Stimulated activated naive CD8-positive, alpha-beta T cell treated with anti-CD3 and anti-CD28 coated beads, Interleukin-15, Interleukin-2, amounts not matched to agents 100 ng/mL and 50 ng/mL, for 24 hours (primary cell): ENCODE measurements around the gene NBEAL2.
A peak's percentile ranks its signal among the peaks of the same experiment; 100 is the strongest.
"Not testable (repeated sequence)": the region's sequence is repeated elsewhere in the genome, so short reads cannot be mapped to it uniquely, and the experiment has no call there.

Experiments
- H3K27ac Mint-ChIP-seq: one replicate; pipeline ENCODE4 v1.8.0; 2021; ENCODE audit warnings: mild to moderate bottlenecking, mixed read lengths
- H3K27me3 Mint-ChIP-seq: one replicate; pipeline ENCODE4 v1.8.0; 2021; ENCODE audit warnings: mixed read lengths
- H3K36me3 Mint-ChIP-seq: one replicate; pipeline ENCODE4 v1.8.0; 2021; ENCODE audit warnings: low read depth, mixed read lengths
- H3K4me1 Mint-ChIP-seq: one replicate; pipeline ENCODE4 v1.8.0; 2021; ENCODE audit warnings: low read depth, mixed read lengths
- H3K4me3 Mint-ChIP-seq: one replicate; pipeline ENCODE4 v1.8.0; 2021; ENCODE audit warnings: mild to moderate bottlenecking, mixed read lengths
- H3K9me3 Mint-ChIP-seq: one replicate; pipeline ENCODE4 v1.8.0; 2021; ENCODE audit warnings: mixed read lengths

NBEAL2 gene

DNA sequence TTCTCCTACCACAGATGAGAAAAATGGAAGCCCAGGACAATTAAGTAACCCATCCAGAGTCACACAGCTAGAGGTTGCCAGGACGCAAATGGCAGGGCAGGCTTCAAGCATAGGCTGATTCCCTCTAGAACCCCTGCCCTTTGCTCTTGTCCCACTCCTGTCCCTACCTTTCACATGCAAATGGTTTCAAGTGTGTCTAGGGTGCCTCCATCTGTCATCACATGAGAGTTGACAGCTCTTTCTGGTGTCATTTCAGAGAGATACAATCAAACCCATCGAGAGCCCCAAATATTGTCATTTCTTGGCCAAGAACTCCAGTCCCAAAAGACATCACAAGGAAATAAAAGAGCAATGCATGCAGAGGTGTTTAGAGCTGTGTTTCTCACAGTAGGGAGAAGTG lies 26.7 kb upstream of the NBEAL2 start:
- H3K9me3 Mint-ChIP-seq = no peaks in the 10 kb centered on the region
- peaks cover 96% of the 10 kb centered on the region for H3K4me1 Mint-ChIP-seq
- peak overlapping the region; percentile 65 for H3K4me3 Mint-ChIP-seq
- no peaks in the 10 kb centered on the region for H3K27me3 Mint-ChIP-seq
- peaks cover 40% of the 10 kb centered on the region for H3K36me3 Mint-ChIP-seq
- peak overlapping the region; percentile 97 for H3K27ac Mint-ChIP-seq

DNA sequence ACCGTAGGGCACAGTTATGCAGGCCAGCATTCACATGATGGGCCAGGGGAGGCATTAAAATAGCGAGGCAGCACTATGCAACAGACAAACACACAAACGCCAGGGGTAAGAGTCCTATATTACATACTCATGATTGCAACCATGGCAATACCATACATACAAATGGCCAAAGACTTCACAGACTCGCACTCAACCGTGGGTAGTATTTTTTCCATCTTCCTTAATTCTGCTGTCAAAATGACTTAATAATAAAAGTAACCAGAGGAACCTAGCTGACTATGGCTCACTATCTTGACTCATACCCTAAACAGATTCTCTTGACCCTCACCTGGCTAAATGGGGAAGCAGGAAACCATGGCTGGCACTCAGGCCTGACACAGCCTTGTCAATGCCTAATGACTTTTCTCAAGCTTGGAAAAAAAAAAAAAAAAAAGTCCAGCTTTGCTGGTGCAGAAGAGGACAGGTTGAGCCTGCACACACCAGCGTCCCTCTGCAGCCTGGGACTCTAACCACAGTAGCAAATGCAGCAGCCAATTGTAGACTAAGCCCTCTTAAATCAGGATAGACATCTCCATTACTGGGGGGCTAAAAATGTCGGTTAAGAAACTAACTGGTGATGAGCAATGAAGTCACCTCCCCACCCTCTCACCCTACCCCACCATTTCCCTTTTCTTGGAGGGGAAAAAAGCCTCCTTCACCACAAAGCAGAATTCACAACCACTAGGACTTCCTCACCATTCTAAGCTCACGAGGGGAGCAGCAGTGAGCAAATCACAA lies 26.0 kb upstream of the NBEAL2 start:
- H3K4me3 Mint-ChIP-seq = peak overlapping the region; percentile 65
- no peaks in the 10 kb centered on the region for H3K27me3 Mint-ChIP-seq
- peaks cover 96% of the 10 kb centered on the region for H3K4me1 Mint-ChIP-seq
- peaks cover 40% of the 10 kb centered on the region for H3K36me3 Mint-ChIP-seq
- H3K9me3 Mint-ChIP-seq = no peaks in the 10 kb centered on the region
- H3K27ac Mint-ChIP-seq = peak overlapping the region; percentile 97

DNA sequence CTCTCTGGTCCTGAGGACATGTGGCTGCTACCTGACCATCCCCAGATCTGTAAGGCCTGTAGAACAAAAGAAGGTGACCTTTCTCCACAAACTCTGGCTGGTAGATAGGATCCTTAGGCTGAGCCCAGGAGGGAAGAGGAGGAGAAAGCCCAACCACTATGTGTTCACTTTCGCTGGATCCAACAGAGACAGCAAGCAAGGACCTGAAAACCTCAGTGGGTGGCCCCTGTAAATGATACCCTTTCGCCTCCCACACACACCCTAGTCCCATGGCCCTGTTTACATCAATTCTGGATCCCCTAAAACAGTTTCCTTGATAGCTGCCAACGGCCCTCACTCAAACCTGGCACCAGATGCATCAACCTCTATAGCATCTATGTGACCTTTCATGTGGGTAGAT lies 25.3 kb upstream of the NBEAL2 start:
- Mint-ChIP-seq H3K9me3 (no peaks in the 10 kb centered on the region), H3K4me1 (peaks cover 96% of the 10 kb centered on the region), H3K27me3 (no peaks in the 10 kb centered on the region), H3K4me3 (peak overlapping the region; percentile 65), H3K27ac (peak overlapping the region; percentile 97), H3K36me3 (peaks cover 42% of the 10 kb centered on the region)

DNA sequence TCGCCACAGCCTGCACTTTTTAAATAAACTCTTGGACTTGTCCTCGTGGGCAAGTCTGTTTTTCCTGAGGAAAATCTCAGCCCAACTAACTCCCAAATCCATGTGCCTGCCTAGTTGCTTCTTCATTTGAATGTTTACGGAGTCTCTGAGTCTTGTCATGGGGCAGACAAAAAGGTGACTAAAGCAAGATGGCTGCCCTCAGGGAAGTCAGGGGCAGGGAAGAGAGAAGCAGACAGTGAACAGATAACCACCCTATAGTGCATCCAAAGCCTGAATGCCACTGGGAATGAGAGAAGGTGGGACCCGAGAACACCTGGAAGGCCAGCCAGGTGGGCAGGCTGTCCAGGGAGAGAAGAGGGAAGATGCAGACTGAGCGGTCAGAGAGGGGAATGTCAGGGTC lies 24.3 kb upstream of the NBEAL2 start:
- H3K36me3 Mint-ChIP-seq = peaks cover 39% of the 10 kb centered on the region
- H3K27ac Mint-ChIP-seq = peak overlapping the region; percentile 97
- no peaks in the 10 kb centered on the region for H3K9me3 Mint-ChIP-seq
- H3K4me1 Mint-ChIP-seq = peaks cover 96% of the 10 kb centered on the region
- no peaks in the 10 kb centered on the region for H3K27me3 Mint-ChIP-seq
- H3K4me3 Mint-ChIP-seq = peak overlapping the region; percentile 44

DNA sequence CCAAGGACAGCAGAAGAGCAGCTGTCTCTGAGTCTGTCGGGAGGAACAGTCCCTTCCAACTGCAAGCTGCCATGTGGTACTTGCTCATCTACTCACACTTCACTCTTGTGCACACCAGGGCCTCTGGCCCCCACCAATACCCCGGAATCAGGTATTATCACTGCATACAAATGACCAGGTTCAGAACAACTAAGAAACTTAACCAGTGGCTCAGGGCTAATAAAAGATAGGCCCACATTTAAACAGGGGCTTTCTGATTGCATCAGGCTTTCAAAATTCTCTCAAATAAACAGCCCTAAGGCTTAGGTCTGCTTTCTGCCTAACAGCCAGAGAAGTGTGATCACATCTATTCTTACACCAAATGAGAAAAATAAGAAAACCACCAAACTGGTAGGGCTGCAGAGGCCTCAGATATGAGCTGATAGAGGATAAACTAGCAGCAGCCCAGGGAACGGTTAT lies 23.6 kb upstream of the NBEAL2 start:
- H3K4me3 Mint-ChIP-seq = peak overlapping the region; percentile 44
- peaks cover 97% of the 10 kb centered on the region for H3K4me1 Mint-ChIP-seq
- H3K27me3 Mint-ChIP-seq = no peaks in the 10 kb centered on the region
- peaks cover 44% of the 10 kb centered on the region for H3K36me3 Mint-ChIP-seq
- no peaks in the 10 kb centered on the region for H3K9me3 Mint-ChIP-seq
- H3K27ac Mint-ChIP-seq = peak overlapping the region; percentile 97

DNA sequence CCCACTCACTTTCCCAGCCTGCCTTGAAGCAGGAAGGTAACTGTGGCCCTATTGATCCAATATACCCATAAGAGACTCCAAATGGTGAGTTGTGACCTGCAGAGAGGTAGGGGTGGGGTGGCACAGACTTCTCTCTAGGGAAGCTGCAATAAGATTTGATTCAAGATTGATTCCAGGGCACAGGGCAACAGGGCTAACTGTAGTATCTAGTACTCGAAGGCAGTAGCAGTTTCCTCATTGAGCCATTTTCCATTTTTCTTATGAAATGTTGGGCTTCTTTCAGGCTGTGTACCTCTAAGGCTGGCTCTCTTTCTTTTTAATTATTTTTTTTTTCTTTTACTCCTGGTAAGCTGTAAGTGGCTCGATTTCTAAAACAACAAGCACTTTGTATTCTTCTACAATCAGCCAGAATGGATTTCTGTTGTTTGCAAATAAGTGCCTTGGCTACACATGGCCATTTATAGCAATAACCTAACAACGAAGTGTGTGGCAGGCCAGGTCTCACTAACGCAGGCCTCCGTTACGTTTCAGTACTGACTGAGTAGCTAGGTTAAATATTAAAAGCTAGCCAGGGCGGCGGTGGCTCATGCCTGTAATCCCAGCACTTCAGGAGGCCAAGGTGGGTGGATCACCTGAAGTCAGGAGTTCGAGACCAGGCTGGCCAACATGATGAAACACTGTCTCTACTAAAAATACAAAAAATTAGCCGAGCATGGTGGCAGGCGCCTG lies 22.2 kb upstream of the NBEAL2 start:
- Mint-ChIP-seq H3K9me3 (no peaks in the 10 kb centered on the region), H3K4me1 (peaks cover 99% of the 10 kb centered on the region), H3K36me3 (peaks cover 41% of the 10 kb centered on the region), H3K27me3 (no peaks in the 10 kb centered on the region), H3K27ac (peak overlapping the region; percentile 97), H3K4me3 (no peak overlapping the region)

DNA sequence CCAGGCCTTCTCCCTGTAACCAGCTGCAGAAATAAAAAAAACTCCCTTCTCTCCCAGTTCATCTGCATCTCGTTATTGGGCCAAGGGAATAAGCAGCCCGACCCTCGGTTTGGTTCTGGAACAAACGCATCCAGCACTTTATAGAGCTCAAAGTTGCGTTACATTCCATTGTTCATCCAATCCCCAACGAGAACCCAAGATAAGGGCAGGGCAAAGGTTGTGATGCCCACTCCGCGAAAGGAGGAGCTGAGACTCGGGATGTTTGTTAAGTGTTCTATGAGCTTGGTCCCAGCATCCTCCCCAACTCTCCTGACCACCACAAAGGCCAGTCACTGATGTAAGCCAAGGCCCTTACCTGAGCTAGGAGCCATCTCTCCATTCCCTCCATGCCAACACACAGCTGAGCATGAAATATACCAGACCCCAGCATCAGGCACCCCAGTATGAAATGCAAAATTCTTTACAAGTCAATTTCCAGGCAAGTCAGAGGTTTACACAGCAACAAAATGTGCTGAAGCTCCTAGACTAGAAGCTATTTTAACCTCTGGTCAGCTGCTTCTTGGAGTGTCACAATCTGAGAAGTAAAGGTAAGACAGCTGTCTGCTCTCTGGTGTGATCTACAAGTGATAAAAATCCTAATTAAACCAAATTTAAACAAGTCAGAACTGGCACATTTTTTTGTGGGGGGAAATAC lies 20.9 kb upstream of the NBEAL2 start:
- Mint-ChIP-seq H3K9me3 (no peaks in the 10 kb centered on the region), H3K36me3 (peaks cover 48% of the 10 kb centered on the region), H3K27ac (peak overlapping the region; percentile 95), H3K4me3 (peak overlapping the region; percentile 76), H3K27me3 (no peaks in the 10 kb centered on the region), H3K4me1 (peaks cover 98% of the 10 kb centered on the region)

DNA sequence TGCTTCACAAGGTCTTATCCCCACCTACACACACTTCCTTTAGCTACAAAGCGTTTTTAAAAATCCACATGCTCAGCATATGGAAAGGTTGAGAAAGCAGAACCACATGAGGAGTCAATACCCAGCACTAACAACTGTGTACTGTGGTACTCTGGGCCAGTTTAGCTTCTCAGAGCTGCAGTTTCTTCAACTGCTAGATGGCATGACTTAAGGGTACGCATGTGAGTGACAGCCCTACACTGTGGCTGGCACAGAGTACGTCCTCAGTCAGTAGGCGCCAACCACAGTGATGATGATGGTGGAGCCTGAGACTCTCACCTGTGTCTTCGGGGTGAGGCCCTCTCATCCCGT lies 20.3 kb upstream of the NBEAL2 start:
- H3K4me3 Mint-ChIP-seq = peak overlapping the region; percentile 76
- H3K27ac Mint-ChIP-seq = peak overlapping the region; percentile 95
- H3K27me3 Mint-ChIP-seq = no peaks in the 10 kb centered on the region
- H3K4me1 Mint-ChIP-seq = peaks cover 93% of the 10 kb centered on the region
- H3K9me3 Mint-ChIP-seq = no peaks in the 10 kb centered on the region
- peaks cover 48% of the 10 kb centered on the region for H3K36me3 Mint-ChIP-seq

DNA sequence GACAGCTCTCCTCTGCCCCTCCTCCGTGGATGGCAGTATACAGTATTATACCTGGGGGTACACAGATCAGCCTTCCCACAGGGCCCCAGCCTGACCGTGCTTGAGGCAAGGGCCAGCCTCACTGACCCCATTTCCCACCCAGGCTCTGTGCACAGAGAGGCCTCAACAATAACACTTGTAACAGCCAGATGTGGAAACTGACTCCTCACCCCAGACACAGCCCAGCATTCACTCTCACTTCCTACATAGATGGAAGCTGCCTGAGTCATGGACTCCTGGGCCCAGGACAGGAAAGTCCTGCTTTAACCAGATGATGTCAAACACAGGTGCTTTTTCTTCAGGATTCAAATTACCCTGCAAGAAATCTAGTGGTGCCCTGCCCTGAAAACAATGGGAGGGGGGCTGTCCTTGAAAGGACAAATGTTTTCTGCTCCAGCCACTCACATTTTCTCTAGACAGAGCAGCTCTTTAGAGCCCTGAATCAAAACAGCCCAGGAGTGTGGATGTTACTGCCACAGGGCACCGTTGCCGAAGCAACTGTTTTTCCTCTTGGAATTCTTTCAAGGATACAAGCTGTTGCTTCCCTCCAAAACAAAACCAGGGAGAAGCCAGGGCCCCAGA lies 19.3 kb upstream of the NBEAL2 start:
- H3K36me3 Mint-ChIP-seq = peaks cover 43% of the 10 kb centered on the region
- H3K27ac Mint-ChIP-seq = peak overlapping the region; percentile 95
- peak overlapping the region; percentile 76 for H3K4me3 Mint-ChIP-seq
- no peaks in the 10 kb centered on the region for H3K27me3 Mint-ChIP-seq
- no peaks in the 10 kb centered on the region for H3K9me3 Mint-ChIP-seq
- H3K4me1 Mint-ChIP-seq = peaks cover 89% of the 10 kb centered on the region

DNA sequence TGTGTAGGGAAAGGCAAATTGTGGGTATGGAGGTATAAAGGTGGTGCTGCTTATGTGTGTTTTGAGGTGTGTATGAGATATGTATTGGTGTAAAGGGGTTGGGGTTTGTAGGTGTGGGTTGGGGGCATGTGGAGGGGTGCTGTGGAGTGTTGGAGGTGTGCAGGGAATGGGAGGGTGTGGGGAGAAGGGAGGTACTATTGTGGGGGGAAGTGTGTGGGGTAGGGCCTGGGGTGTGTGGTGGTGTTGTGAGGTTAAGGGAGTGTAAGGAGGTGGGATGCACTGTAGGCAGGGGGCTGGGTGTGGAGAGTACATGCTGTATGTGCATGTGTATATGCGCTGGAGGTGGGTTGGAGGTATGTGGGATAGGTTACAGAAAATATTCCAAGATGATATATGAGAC lies 18.6 kb upstream of the NBEAL2 start:
- Mint-ChIP-seq H3K9me3 (no peaks in the 10 kb centered on the region), H3K27me3 (no peaks in the 10 kb centered on the region), H3K4me3 (peak overlapping the region; percentile 76), H3K4me1 (peaks cover 89% of the 10 kb centered on the region), H3K36me3 (peaks cover 43% of the 10 kb centered on the region), H3K27ac (peak overlapping the region; percentile 95)

DNA sequence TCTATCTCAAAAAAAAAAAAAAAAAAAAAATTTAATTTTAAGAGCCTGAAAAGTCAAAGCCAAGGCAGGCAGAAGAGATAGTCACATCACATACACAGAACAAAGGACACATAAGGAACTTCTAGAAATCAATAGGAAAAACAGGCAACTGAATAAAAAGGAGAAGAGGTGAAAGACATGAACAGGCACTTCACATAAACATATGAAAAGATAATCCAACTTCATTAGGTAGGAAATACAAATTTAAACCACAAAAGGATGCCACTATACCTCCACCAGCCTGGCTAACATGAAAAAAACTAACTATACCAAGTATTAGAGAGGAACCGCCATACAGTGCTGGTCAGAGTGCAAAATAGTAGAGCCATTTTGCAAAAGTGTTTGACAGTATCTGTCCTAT lies 17.0 kb upstream of the NBEAL2 start:
- no peaks in the 10 kb centered on the region for H3K9me3 Mint-ChIP-seq
- peaks cover 51% of the 10 kb centered on the region for H3K36me3 Mint-ChIP-seq
- H3K4me1 Mint-ChIP-seq = peaks cover 89% of the 10 kb centered on the region
- peak overlapping the region; percentile 65 for H3K27ac Mint-ChIP-seq
- H3K27me3 Mint-ChIP-seq = no peaks in the 10 kb centered on the region
- H3K4me3 Mint-ChIP-seq = no peak overlapping the region

DNA sequence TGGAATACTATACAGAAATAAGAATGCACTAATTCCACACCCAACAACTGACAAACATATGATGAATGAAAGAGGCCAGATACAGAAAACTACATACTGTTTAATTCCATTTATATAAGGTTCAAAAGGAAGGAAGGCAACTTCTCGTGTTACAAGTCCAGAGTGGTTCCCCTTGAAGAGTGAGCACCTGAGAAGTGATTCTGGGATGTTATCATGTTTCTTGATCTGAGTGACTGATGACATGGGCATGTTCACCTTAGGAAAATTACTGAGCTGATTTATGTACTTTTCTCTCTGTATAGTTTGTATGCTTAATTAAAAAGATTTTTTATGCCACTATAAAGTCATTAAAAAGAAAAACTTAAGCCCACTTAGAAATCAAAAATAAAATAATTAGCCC lies 16.5 kb upstream of the NBEAL2 start:
- no peak overlapping the region for H3K4me3 Mint-ChIP-seq
- H3K9me3 Mint-ChIP-seq = no peaks in the 10 kb centered on the region
- H3K27ac Mint-ChIP-seq = peak overlapping the region; percentile 12
- peaks cover 51% of the 10 kb centered on the region for H3K36me3 Mint-ChIP-seq
- no peaks in the 10 kb centered on the region for H3K27me3 Mint-ChIP-seq
- peaks cover 90% of the 10 kb centered on the region for H3K4me1 Mint-ChIP-seq

DNA sequence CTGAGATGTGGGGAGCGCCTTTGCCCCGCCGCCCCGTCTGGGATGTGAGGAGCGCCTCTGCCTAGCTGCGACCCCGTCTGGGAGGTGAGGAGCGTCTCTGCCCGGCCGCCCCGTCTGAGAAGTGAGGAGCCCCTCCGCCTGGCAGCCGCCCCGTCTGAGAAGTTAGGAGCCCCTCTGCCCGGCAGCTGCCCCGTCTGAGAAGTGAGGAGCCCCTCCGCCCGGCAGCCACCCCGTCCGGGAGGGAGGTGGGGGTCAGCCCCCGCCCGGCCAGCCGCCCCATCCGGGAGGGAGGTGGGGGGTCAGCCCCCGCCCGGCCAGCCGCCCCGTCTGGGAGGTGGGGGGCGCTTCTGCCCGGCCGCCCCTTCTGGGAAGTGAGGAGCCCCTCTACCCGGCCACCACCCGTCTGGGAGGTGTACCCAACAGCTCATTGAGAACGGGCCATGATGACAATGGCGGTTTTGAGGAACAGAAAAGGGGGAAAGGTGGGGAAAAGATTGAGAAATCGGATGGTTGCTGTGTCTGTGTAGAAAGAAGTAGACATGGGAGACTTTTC lies 15.4 kb upstream of the NBEAL2 start:
- not testable (repeated sequence) for H3K27me3 Mint-ChIP-seq

DNA sequence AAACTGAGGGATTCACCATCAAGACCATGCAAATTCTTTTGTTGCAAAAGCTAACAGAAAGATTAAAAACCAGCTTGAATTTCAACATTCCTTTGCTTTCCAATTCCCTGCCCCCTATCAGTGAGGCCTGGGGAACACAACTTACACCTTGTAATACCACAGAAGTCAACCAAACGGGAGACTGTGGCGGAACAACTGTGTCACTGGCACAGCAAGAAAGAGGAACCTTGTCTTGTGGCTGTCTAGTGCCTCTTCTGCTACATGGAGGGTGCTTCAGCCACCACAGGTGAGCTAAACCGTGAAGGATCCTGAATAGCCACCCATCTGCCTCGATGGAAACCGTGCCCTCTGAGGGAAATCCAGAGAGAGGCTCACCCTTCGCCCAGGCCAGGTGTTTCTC lies 14.3 kb upstream of the NBEAL2 start:
- no peaks in the 10 kb centered on the region for H3K9me3 Mint-ChIP-seq
- peak overlapping the region; percentile 39 for H3K4me3 Mint-ChIP-seq
- peak overlapping the region; percentile 80 for H3K27ac Mint-ChIP-seq
- peaks cover 89% of the 10 kb centered on the region for H3K4me1 Mint-ChIP-seq
- H3K27me3 Mint-ChIP-seq = no peaks in the 10 kb centered on the region
- H3K36me3 Mint-ChIP-seq = peaks cover 56% of the 10 kb centered on the region

More for the DNA sequence above, 15.4 kb upstream of the NBEAL2 start:
- Mint-ChIP-seq H3K36me3 (peaks cover 46% of the 10 kb centered on the region), H3K4me1 (peaks cover 90% of the 10 kb centered on the region)
- H3K4me3 Mint-ChIP-seq, H3K27ac Mint-ChIP-seq, H3K9me3 Mint-ChIP-seq: not testable (repeated sequence)
